Measurements from ENCODE around the gene MESP2. TPM values are rescaled to one million over a fixed set of nuclear protein-coding genes. Genes with fewer than 3 reads are reported as not detected.

The MESP2 gene
- polyA plus RNA-seq, 4 donors: 0.27 to 0.47 (median 0.38) TPM

Other genes with a start within 250 kb of the MESP2 start
- 10 to 100 TPM in 2 of 4 donors, 1 to 10 TPM in 2; 6.2 to 15.8 (median 10.8) TPM for gene TICRR, start 200.9 kb upstream of the MESP2 start, polyA plus RNA-seq (ENCODE audit: insufficient read length in 4 of 4)
- gene KIF7, start 120.9 kb upstream of the MESP2 start, polyA plus RNA-seq (ENCODE audit: insufficient read length in 4 of 4): 10 to 100 TPM in 3 of 4 donors, 1 to 10 TPM in 1; 9.1 to 17.8 (median 14.9) TPM
- gene PLIN1, start 97.0 kb upstream of the MESP2 start, polyA plus RNA-seq (ENCODE audit: insufficient read length in 4 of 4): 1 to 10 TPM in 2 of 4 donors, under 1 TPM in 2; 0.49 to 2.0 (median 1.2) TPM
- gene PEX11A, start 85.6 kb upstream of the MESP2 start, polyA plus RNA-seq (ENCODE audit: insufficient read length in 4 of 4): 10 to 100 TPM; 18.0 to 21.8 (median 19.0) TPM
- 1 to 10 TPM; 1.9 to 3.2 (median 2.7) TPM for gene WDR93, start 85.5 kb upstream of the MESP2 start, polyA plus RNA-seq (ENCODE audit: insufficient read length in 4 of 4)
- 1 to 10 TPM in 3 of 4 donors, under 1 TPM in 1; 0.81 to 1.8 (median 1.4) TPM for gene MESP1, start 25.1 kb upstream of the MESP2 start, polyA plus RNA-seq (ENCODE audit: insufficient read length in 4 of 4)
- 100 to 1,000 TPM in 2 of 4 donors, 10 to 100 TPM in 2; 57.0 to 122 (median 107) TPM for gene ANPEP, start 38.5 kb downstream of the MESP2 start, polyA plus RNA-seq (ENCODE audit: insufficient read length in 4 of 4)
- 10 to 100 TPM; 40.3 to 47.0 (median 41.9) TPM for gene AP3S2, start 117.7 kb downstream of the MESP2 start, polyA plus RNA-seq (ENCODE audit: insufficient read length in 4 of 4)
- gene ARPIN, start 136.6 kb downstream of the MESP2 start, polyA plus RNA-seq (ENCODE audit: insufficient read length in 4 of 4): 10 to 100 TPM; 25.9 to 30.9 (median 28.8) TPM
- 10 to 100 TPM; 18.3 to 24.6 (median 19.9) TPM for gene ZNF710, start 225.0 kb downstream of the MESP2 start, polyA plus RNA-seq (ENCODE audit: insufficient read length in 4 of 4)

All from left renal cortex interstitium (tissue), 4 donors.